NB4 (cell line): ENCODE measurements around the gene SPATA31D1.
A peak's percentile ranks its signal among the peaks of the same experiment; 100 is the strongest.

Experiments used
- DNase-seq: peaks from one replicate; pipeline ENCODE4 v3.0.0; 2010; ENCODE audit warnings: low read depth
- H3K4me3 ChIP-seq: one replicate; pipeline ENCODE4 v1.5.1; 2011; ENCODE audit warnings: mild to moderate bottlenecking, low read depth, low read length, moderate library complexity
- MYC ChIP-seq: IDR thresholded peaks from 2 replicates; pipeline ENCODE4 v1.6.1; 2011; ENCODE audit warnings: low read depth, low read length
- POLR2A ChIP-seq: IDR thresholded peaks from 2 replicates; pipeline ENCODE4 v1.6.1; 2011; ENCODE audit warnings: mild to moderate bottlenecking; ENCODE audit not compliant: insufficient read length; ENCODE audit errors: extremely low read depth
- TF ChIP-seq, protein P1 (sequence below): IDR thresholded peaks from 2 replicates; pipeline ENCODE4 v1.6.1; 2011; ENCODE audit warnings: low read depth, low read length
- TF ChIP-seq, protein P2 (sequence below): IDR thresholded peaks from one replicate; pipeline ENCODE4 v1.5.1; 2012; ENCODE audit warnings: low read depth, low read length

SPATA31D1 gene

GRCh38 chr9:82022121-82022520 lies 33.5 kb downstream of the SPATA31D1 start:
- H3K4me3 ChIP-seq = no peak overlapping the region
- DNase-seq = no peak
- TF ChIP-seq, protein P1, sequence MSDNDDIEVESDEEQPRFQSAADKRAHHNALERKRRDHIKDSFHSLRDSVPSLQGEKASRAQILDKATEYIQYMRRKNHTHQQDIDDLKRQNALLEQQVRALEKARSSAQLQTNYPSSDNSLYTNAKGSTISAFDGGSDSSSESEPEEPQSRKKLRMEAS = no peak

DNA sequence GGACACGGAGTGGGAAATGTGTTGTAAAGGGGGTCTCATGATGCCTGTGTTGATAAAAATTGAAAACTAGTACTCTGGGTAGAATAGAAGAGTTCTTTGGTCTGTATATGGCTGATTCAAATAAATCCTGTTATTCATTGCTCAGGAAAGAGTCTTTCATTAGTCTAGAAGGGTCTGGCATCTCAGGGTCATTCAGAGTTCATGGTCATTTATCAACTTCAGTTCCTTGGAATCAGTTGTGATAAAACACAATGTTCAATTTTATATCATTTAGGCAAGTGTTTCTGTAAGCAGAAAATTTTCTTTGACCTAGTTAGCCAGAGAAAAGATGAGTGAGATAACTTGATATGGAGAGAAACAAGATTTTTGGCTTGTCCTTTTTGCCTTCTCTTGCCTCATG lies 36.3 kb downstream of the SPATA31D1 start:
- DNase-seq = no peak
- TF ChIP-seq MYC (no peak), POLR2A (no peak)
- TF ChIP-seq, protein P2, sequence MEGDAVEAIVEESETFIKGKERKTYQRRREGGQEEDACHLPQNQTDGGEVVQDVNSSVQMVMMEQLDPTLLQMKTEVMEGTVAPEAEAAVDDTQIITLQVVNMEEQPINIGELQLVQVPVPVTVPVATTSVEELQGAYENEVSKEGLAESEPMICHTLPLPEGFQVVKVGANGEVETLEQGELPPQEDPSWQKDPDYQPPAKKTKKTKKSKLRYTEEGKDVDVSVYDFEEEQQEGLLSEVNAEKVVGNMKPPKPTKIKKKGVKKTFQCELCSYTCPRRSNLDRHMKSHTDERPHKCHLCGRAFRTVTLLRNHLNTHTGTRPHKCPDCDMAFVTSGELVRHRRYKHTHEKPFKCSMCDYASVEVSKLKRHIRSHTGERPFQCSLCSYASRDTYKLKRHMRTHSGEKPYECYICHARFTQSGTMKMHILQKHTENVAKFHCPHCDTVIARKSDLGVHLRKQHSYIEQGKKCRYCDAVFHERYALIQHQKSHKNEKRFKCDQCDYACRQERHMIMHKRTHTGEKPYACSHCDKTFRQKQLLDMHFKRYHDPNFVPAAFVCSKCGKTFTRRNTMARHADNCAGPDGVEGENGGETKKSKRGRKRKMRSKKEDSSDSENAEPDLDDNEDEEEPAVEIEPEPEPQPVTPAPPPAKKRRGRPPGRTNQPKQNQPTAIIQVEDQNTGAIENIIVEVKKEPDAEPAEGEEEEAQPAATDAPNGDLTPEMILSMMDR = no peak
- TF ChIP-seq, protein P1 = no peak
- no peak overlapping the region for H3K4me3 ChIP-seq

- no peak overlapping the region for H3K4me3 ChIP-seq
- peak; percentile 56 for DNase-seq
Measured at GRCh38 chr9:82031538-82032280, 43.1 kb downstream of the SPATA31D1 start.

DNA sequence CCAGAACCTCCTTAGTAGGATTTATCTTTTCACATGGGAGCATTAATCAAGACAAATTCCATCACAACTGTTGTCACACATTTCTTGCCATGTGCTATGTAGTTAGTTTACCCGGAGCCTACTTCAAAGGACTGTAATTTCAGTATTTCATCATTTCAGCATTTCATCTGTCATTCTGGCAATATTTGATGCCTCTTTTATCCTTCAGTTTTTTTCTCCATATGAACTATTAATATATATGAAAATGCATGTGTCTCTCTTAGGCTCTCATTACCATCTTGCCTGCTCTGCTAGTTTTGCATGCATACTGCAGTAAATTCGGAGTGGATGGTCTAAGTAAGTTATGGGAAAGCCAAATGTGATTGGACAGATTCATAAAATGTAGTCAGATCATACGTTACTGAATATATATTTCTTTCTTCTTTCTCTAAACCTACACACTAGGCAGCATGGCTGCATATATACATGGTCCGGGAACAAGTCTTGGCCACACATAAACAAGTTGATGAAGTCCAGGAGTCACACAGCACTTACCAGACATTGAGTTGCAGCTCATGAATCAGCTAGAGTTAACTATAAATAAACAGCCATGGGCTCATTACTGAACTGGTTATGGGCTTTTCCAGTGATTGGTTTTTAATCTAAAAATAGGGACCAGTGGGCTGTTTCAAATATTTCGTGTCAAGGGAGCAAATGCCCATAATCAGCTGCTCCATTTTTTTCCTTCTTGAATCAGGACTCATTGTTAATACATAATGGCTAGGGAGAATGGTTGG lies 46.6 kb downstream of the SPATA31D1 start:
- DNase-seq = no peak
- TF ChIP-seq, protein P1 = no peak
- TF ChIP-seq MYC (no peak), POLR2A (no peak)
- TF ChIP-seq, protein P2 = no peak
- H3K4me3 ChIP-seq = no peak overlapping the region

More at GRCh38 chr9:82031538-82032280, 43.1 kb downstream of the SPATA31D1 start:
- no peak for TF ChIP-seq MYC
- TF ChIP-seq, protein P1 = peak; percentile 81

- TF ChIP-seq, protein P1 = no peak
- TF ChIP-seq, protein P2 = no peak
- DNase-seq = no peak
- no peak overlapping the region for H3K4me3 ChIP-seq
Measured at GRCh38 chr9:82036086-82036485, 47.5 kb downstream of the SPATA31D1 start.

GRCh38 chr9:82037126-82037525 lies 48.6 kb downstream of the SPATA31D1 start:
- TF ChIP-seq MYC = no peak
- TF ChIP-seq, protein P1 = no peak
- TF ChIP-seq POLR2A = no peak
- TF ChIP-seq, protein P2 = no peak
- DNase-seq = no peak
- no peak overlapping the region for H3K4me3 ChIP-seq
